IMR-90 (cell line): ENCODE measurements around the gene MOB3B.

Experiments used
- BHLHE40 ChIP-seq: fragments of 150-350 bp; IDR thresholded peaks from 2 replicates; pipeline ENCODE4 v1.6.1; 2016; ENCODE audit warnings: mild to moderate bottlenecking, low read depth, low read length
- CHD1 ChIP-seq: IDR thresholded peaks from 2 replicates; pipeline ENCODE4 v1.6.1; 2012; ENCODE audit warnings: low read depth, low read length, improper control_type of control experiment
- CTCF ChIP-seq: conservative IDR thresholded peaks from 2 replicates; pipeline ENCODE4 v1.5.1; 2012; ENCODE audit warnings: mild to moderate bottlenecking, low read depth, low read length, improper control_type of control experiment
- FOS ChIP-seq: fragments of 150-350 bp; IDR thresholded peaks from 2 replicates; pipeline ENCODE4 v1.6.1; 2016; ENCODE audit warnings: low read depth, low read length
- RAD21 ChIP-seq: IDR thresholded peaks from 2 replicates; pipeline ENCODE4 v1.6.1; 2012; ENCODE audit warnings: low read length, improper control_type of control experiment
- RCOR1 ChIP-seq: IDR thresholded peaks from 2 replicates; pipeline ENCODE4 v1.6.1; 2012; ENCODE audit warnings: mild to moderate bottlenecking, low read length, improper control_type of control experiment; ENCODE audit not compliant: insufficient replicate concordance
- TF ChIP-seq, protein P1 (sequence below): fragments of 150-350 bp; IDR thresholded peaks from 2 replicates; pipeline ENCODE4 v1.6.1; 2016; ENCODE audit warnings: low read depth, mild to moderate bottlenecking, low read length, moderate library complexity, borderline replicate concordance

- TF ChIP-seq CHD1 (no peak), CTCF (no peak), FOS (no peak), RCOR1 (no peak), RAD21 (no peak), BHLHE40 (no peak)
- TF ChIP-seq, protein P1, sequence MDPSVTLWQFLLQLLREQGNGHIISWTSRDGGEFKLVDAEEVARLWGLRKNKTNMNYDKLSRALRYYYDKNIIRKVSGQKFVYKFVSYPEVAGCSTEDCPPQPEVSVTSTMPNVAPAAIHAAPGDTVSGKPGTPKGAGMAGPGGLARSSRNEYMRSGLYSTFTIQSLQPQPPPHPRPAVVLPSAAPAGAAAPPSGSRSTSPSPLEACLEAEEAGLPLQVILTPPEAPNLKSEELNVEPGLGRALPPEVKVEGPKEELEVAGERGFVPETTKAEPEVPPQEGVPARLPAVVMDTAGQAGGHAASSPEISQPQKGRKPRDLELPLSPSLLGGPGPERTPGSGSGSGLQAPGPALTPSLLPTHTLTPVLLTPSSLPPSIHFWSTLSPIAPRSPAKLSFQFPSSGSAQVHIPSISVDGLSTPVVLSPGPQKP: no peak
These were observed 46.0 kb downstream of the MOB3B start for GRCh38 chr9:27483576-27483975.
